HG03060 (cell line): ENCODE measurements around the gene LANCL1.
"Not testable (repeated sequence)": the region's sequence is repeated elsewhere in the genome, so short reads cannot be mapped to it uniquely, and the experiment has no call there.

Experiments
- ATAC-seq: cut with Tn5 transposase; IDR thresholded peaks from one replicate; pipeline ENCODE4 v1.9.1; 2021; ENCODE audit warnings: low read depth, moderate number of reproducible peaks; ENCODE audit not compliant: unreplicated experiment

LANCL1 gene

GRCh38 chr2:210459880-210460279 lies 16.7 kb downstream of the LANCL1 start:
- no peak for ATAC-seq

- ATAC-seq = no peak
Observed at GRCh38 chr2:210459407-210459806, 17.2 kb downstream of the LANCL1 start.

GRCh38 chr2:210458395-210458794 lies 18.2 kb downstream of the LANCL1 start:
- ATAC-seq = no peak

GRCh38 chr2:210456571-210456970 lies 20.0 kb downstream of the LANCL1 start:
- ATAC-seq = no peak

GRCh38 chr2:210454336-210454735 lies 22.2 kb downstream of the LANCL1 start:
- no peak for ATAC-seq

GRCh38 chr2:210452194-210452593 lies 24.4 kb downstream of the LANCL1 start:
- no peak for ATAC-seq

GRCh38 chr2:210450942-210451341 lies 25.6 kb downstream of the LANCL1 start:
- ATAC-seq = not testable (repeated sequence)

GRCh38 chr2:210445732-210446131 lies 30.8 kb downstream of the LANCL1 start:
- ATAC-seq = no peak

GRCh38 chr2:210445116-210445707 lies 31.3 kb downstream of the LANCL1 start:
- ATAC-seq = no peak

- ATAC-seq = no peak
Observed at GRCh38 chr2:210443527-210443926, 33.0 kb downstream of the LANCL1 start.

- no peak for ATAC-seq
Observed at GRCh38 chr2:210442878-210443277, 33.7 kb downstream of the LANCL1 start.

GRCh38 chr2:210442457-210442856 lies 34.1 kb downstream of the LANCL1 start:
- no peak for ATAC-seq

- ATAC-seq = no peak
Observed at GRCh38 chr2:210440206-210440605, 36.4 kb downstream of the LANCL1 start.

- no peak for ATAC-seq
Observed at GRCh38 chr2:210435439-210435838, 41.1 kb downstream of the LANCL1 start.

GRCh38 chr2:210432633-210433032 lies 43.9 kb downstream of the LANCL1 start:
- no peak for ATAC-seq

GRCh38 chr2:210429403-210430137 lies 47.0 kb downstream of the LANCL1 start:
- ATAC-seq = no peak

- no peak for ATAC-seq
Observed at GRCh38 chr2:210428393-210429179, 48.0 kb downstream of the LANCL1 start.

- ATAC-seq = not testable (repeated sequence)
Observed at GRCh38 chr2:210427309-210427708, 49.2 kb downstream of the LANCL1 start.

- no peak for ATAC-seq
Observed at GRCh38 chr2:210422366-210422765, 54.2 kb downstream of the LANCL1 start.

GRCh38 chr2:210421916-210422315 lies 54.6 kb downstream of the LANCL1 start:
- no peak for ATAC-seq

- ATAC-seq = no peak
Observed at GRCh38 chr2:210412660-210413059, 63.9 kb downstream of the LANCL1 start.
